ENCODE results near the gene CDRT4.
"Not testable (repeated sequence)": the region's sequence is repeated elsewhere in the genome, so short reads cannot be mapped to it uniquely, and the experiment has no call there.

Gene CDRT4

GRCh38 chr17:15511142-15511541 lies 43.7 kb upstream of the CDRT4 start:
- TF ChIP-seq, protein P1, sequence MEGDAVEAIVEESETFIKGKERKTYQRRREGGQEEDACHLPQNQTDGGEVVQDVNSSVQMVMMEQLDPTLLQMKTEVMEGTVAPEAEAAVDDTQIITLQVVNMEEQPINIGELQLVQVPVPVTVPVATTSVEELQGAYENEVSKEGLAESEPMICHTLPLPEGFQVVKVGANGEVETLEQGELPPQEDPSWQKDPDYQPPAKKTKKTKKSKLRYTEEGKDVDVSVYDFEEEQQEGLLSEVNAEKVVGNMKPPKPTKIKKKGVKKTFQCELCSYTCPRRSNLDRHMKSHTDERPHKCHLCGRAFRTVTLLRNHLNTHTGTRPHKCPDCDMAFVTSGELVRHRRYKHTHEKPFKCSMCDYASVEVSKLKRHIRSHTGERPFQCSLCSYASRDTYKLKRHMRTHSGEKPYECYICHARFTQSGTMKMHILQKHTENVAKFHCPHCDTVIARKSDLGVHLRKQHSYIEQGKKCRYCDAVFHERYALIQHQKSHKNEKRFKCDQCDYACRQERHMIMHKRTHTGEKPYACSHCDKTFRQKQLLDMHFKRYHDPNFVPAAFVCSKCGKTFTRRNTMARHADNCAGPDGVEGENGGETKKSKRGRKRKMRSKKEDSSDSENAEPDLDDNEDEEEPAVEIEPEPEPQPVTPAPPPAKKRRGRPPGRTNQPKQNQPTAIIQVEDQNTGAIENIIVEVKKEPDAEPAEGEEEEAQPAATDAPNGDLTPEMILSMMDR (IDR thresholded peaks at IDR 0.05; ENCODE audit: low read length, missing control alignments), result no peak
- H3K4me3 ChIP-seq (replicated peaks; ENCODE audit: low read depth, low read length), result no peak overlapping the region
- no peak for DNase-seq (ENCODE audit: low read depth)

DNA sequence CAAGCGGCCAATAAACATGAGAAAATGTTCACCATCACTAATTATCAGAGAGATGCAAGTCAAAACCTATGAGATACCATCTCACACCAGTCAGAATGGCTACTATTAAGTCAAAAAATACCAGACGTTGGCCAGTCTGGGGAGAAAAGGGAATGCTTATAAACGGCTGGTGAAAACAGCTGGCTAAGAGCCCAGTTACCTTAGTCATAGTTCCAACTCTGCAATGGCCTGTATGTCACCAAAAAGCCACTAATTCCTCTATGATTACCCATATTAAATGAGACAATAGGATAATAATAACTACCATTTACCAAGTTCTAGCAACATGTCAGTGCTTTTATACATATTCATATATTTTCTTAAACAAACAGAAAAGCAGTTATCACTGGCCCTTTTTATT lies 42.9 kb upstream of the CDRT4 start:
- TF ChIP-seq, protein P1 (IDR thresholded peaks at IDR 0.05; ENCODE audit: low read length, missing control alignments), result no peak
- H3K4me3 ChIP-seq (replicated peaks; ENCODE audit: low read depth, low read length), result no peak overlapping the region
- DNase-seq (ENCODE audit: low read depth), result peak; percentile 72

DNA sequence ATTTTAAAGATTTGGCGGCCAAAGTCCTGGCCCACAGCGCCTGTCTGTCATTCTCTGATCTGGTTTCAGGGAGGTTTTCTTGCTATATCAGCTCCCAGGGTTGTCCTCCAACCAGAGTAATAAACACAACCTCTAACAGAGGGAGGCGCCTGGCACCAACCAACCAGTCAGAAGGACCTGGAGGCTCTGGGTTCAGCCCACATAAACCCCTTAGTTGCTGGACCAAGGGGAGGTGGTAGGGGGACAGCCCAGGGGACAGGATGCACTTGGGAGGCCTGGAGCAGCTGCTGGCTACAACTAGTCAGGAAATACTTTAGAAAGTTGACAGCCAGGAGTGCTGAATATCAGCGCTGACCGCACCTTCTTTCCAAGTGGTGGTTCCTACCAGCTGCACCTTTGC lies 41.7 kb upstream of the CDRT4 start:
- TF ChIP-seq, protein P1 (IDR thresholded peaks at IDR 0.05; ENCODE audit: low read length, missing control alignments), result no peak
- DNase-seq (ENCODE audit: low read depth), result no peak
- no peak overlapping the region for H3K4me3 ChIP-seq (replicated peaks; ENCODE audit: low read depth, low read length)

- DNase-seq (ENCODE audit: low read depth), result no peak
- TF ChIP-seq, protein P1 (IDR thresholded peaks at IDR 0.05; ENCODE audit: low read length, missing control alignments), result no peak
- H3K4me3 ChIP-seq (replicated peaks; ENCODE audit: low read depth, low read length), result no peak overlapping the region
These were observed 41.0 kb upstream of the CDRT4 start for GRCh38 chr17:15508466-15508865.

GRCh38 chr17:15507896-15508295 lies 40.5 kb upstream of the CDRT4 start:
- no peak for DNase-seq (ENCODE audit: low read depth)
- TF ChIP-seq, protein P1 (IDR thresholded peaks at IDR 0.05; ENCODE audit: low read length, missing control alignments), result no peak
- no peak overlapping the region for H3K4me3 ChIP-seq (replicated peaks; ENCODE audit: low read depth, low read length)

DNA sequence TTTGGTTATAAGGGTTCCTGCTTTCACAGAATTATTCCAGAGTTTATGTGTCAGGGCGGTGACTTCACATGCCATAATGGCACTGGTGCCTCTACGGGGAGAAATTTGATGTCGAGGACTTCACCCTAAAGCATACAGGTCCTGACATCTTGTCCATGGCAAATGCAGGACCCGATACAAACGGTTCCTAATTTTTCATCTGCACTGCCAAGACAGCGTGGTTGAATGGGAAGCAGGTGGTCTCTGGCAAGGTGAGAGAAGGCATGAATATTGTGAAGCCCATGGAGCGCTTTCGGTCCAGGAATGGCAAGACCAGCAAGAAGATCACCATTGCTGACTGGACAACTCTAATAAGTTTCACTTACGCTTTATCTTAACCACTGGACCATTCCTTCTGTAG lies 39.6 kb upstream of the CDRT4 start:
- no peak for DNase-seq (ENCODE audit: low read depth)
- no peak overlapping the region for H3K4me3 ChIP-seq (replicated peaks; ENCODE audit: low read depth, low read length)
- TF ChIP-seq, protein P1 (IDR thresholded peaks at IDR 0.05; ENCODE audit: low read length, missing control alignments), result no peak

DNA sequence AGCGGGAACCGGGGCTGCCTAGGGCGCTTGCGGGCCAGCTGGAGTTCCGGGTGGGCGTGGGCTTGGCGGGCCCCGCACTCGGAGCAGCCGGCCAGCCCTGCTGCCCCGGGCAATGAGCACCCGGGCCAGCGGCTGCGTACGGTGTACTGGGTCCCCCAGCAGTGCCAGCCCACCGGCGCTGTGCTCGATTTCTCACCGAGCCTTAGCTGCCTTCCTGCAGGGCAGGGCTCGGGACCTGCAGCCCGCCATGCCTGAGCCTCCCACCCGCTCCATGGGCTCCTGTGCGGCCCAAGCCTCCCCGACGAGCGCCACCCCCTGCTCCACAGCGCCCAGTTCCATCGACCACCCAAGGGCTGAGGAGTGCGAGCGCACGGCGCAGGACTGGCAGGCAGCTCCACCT lies 38.3 kb upstream of the CDRT4 start:
- not testable (repeated sequence) for H3K4me3 ChIP-seq (replicated peaks; ENCODE audit: low read depth, low read length); DNase-seq (ENCODE audit: low read depth)

DNA sequence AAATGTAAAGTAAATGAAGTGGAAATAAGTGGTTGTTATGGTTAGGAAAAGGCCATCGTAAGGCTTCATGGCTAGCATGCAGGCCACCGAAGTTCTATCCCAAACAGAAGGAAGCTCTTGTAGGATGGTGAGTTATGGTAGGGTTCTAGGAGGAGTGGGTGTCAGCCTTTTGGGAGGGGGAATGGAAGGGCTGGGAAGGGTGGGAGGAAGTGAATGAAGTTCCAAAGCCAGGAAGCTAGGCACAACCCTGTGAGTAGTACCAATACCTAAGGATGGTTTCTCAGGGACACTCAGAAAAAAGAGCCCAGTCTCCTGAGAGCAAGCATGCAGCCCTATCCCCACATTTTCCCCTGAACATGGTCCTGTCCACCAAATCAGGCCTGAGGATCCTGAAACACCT lies 36.3 kb upstream of the CDRT4 start:
- no peak for DNase-seq (ENCODE audit: low read depth)
- H3K4me3 ChIP-seq (replicated peaks; ENCODE audit: low read depth, low read length), result no peak overlapping the region
- TF ChIP-seq, protein P1 (IDR thresholded peaks at IDR 0.05; ENCODE audit: low read length, missing control alignments), result no peak
